Right lobe of liver (tissue), 4 donors: ENCODE results near the gene SPAG16.

ENCODE experiments used
- POLR2A ChIP-seq: fragments of 450-650 bp; IDR thresholded peaks from one replicate; pipeline ENCODE4 v1.6.1; 2017; ENCODE audit warnings: antibody characterized with exemption, mild to moderate bottlenecking
- TF ChIP-seq, protein P1 (sequence below), 4 donors: fragments of 200-600 bp in 3 of 4; fragments of 450-650 bp in 1 of 4; IDR thresholded peaks; one replicate each; pipeline versions ENCODE4 v1.5.1 to v1.8.0; 2016 to 2022; ENCODE audit warnings: antibody characterized with exemption in 4 of 4, mild to moderate bottlenecking in 2 of 4
- donor health status: DM: no; HTN: no; CAD: no.
- donor health status: DM: no; HTN: no; CAD: no.
- donor health status: DM: no; HTN: yes; CAD: no.

GRCh38 chr2:213317929-213318328, 33.7 kb downstream of the SPAG16 start:
- TF ChIP-seq, protein P1, sequence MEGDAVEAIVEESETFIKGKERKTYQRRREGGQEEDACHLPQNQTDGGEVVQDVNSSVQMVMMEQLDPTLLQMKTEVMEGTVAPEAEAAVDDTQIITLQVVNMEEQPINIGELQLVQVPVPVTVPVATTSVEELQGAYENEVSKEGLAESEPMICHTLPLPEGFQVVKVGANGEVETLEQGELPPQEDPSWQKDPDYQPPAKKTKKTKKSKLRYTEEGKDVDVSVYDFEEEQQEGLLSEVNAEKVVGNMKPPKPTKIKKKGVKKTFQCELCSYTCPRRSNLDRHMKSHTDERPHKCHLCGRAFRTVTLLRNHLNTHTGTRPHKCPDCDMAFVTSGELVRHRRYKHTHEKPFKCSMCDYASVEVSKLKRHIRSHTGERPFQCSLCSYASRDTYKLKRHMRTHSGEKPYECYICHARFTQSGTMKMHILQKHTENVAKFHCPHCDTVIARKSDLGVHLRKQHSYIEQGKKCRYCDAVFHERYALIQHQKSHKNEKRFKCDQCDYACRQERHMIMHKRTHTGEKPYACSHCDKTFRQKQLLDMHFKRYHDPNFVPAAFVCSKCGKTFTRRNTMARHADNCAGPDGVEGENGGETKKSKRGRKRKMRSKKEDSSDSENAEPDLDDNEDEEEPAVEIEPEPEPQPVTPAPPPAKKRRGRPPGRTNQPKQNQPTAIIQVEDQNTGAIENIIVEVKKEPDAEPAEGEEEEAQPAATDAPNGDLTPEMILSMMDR (IDR thresholded peaks at IDR 0.05), result no peak
- no peak for TF ChIP-seq POLR2A
